Measurements from ENCODE around the gene BZW2.

GRCh38 chr7:16657656-16658279 is 11.8 kb downstream of the BZW2 start:
- TF ChIP-seq POLR2AphosphoS5 (IDR thresholded peaks at IDR 0.05) (peak in 1 of 3 donors; percentile 40), CTCF (IDR thresholded peaks at IDR 0.05) (no peak)

All from stomach (tissue), 4 donors.